ENCODE measurements around the gene MAP7.
"Not testable (repeated sequence)": the region's sequence is repeated elsewhere in the genome, so short reads cannot be mapped to it uniquely, and the experiment has no call there.

The MAP7 gene

DNA sequence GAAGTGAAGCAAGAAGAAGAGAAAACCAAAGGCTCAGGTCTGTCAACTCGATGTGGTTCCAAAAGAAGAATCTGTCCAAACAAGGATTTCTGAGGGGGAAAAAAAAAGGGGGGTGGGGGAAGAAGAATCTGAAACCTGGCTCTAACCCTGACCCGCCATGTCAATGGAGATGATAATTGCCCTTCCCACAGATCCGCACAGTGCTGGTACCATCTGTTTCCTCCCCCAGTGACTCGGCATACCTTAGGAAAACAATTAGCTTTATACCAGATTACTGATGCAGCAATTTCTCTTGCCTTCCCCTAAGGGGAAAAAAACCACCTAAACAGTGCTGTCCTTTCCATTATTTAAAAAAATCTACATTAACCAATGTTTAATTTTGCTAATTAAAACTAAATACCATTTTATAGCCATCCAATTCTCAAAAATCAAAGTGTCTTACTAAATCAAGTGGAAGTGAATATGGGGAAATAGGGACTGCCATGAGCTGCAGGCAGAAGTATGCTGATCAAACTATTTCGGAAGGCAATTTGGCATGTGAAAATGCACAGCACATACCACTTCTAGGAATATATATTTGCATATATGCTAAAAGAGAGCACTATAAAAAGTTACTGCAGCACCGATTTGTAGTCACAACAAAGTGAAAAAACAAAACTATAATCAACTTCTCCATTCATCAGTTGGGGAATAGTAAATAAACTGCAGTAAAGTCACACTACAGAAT lies 46.8 kb downstream of the MAP7 start:
- H3K27ac ChIP-seq = no peak overlapping the region
- no peak for TF ChIP-seq ZFX (IDR thresholded peaks at IDR 0.05)
- TF ChIP-seq, protein P1, sequence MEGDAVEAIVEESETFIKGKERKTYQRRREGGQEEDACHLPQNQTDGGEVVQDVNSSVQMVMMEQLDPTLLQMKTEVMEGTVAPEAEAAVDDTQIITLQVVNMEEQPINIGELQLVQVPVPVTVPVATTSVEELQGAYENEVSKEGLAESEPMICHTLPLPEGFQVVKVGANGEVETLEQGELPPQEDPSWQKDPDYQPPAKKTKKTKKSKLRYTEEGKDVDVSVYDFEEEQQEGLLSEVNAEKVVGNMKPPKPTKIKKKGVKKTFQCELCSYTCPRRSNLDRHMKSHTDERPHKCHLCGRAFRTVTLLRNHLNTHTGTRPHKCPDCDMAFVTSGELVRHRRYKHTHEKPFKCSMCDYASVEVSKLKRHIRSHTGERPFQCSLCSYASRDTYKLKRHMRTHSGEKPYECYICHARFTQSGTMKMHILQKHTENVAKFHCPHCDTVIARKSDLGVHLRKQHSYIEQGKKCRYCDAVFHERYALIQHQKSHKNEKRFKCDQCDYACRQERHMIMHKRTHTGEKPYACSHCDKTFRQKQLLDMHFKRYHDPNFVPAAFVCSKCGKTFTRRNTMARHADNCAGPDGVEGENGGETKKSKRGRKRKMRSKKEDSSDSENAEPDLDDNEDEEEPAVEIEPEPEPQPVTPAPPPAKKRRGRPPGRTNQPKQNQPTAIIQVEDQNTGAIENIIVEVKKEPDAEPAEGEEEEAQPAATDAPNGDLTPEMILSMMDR (conservative IDR thresholded peaks at IDR 0.05) = no peak

- no peak overlapping the region for H3K27ac ChIP-seq
- TF ChIP-seq, protein P1 (conservative IDR thresholded peaks at IDR 0.05) = no peak
- no peak for TF ChIP-seq ZFX (IDR thresholded peaks at IDR 0.05)
Observed at GRCh38 chr6:136502786-136503185, 47.4 kb downstream of the MAP7 start.

DNA sequence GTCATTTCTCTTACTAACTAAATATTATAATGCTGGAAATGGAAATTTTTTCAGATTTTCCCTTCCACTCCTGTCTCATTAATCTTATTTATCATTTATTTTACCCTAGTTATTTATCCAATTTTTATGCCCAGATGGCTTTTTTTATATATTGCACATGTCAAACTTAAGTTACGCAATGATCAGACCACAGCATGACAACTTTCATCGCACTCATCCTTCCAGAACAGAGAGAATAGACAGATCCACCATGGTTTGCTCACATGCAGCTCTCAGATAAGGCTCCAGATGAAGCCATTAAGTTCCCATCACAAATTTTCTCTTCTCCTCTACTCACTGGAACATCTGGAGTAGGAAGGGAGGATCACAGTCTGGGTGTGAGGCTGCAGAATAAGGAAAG lies 48.7 kb downstream of the MAP7 start:
- no peak overlapping the region for H3K27ac ChIP-seq

GRCh38 chr6:136501096-136501495 lies 49.1 kb downstream of the MAP7 start:
- no peak overlapping the region for H3K27ac ChIP-seq
- TF ChIP-seq, protein P1 (conservative IDR thresholded peaks at IDR 0.05) = no peak
- no peak for TF ChIP-seq ZFX (IDR thresholded peaks at IDR 0.05)

More for the DNA sequence above, 48.7 kb downstream of the MAP7 start:
- TF ChIP-seq, protein P1 (conservative IDR thresholded peaks at IDR 0.05) = no peak
- TF ChIP-seq ZFX (IDR thresholded peaks at IDR 0.05) = no peak

GRCh38 chr6:136500414-136500813 lies 49.8 kb downstream of the MAP7 start:
- H3K27ac ChIP-seq = no peak overlapping the region
- TF ChIP-seq ZFX (IDR thresholded peaks at IDR 0.05) = no peak
- TF ChIP-seq, protein P1 (conservative IDR thresholded peaks at IDR 0.05) = no peak

DNA sequence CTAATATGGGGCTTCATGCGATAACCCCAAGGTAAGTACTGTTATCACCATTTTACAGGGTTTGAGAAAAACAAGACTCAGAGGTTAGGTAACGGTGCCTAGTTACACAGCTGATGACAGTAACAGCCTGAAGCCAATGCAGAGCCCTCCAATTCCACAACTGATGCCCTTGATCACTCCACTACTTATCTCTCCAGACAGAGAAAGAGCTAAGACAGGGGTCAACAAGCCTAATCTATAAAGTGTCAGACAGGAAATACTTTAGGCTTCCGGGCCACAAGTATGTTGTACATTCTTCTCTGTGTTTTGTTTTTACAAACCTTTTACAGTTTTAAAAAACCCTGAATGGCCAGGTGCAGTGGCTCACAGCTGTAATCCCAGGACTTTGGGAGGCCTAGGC lies 50.9 kb downstream of the MAP7 start:
- TF ChIP-seq, protein P1 (conservative IDR thresholded peaks at IDR 0.05) = no peak
- TF ChIP-seq ZFX (IDR thresholded peaks at IDR 0.05) = no peak
- no peak overlapping the region for H3K27ac ChIP-seq

- not testable (repeated sequence) for H3K27ac ChIP-seq
Observed at GRCh38 chr6:136496449-136496848, 53.8 kb downstream of the MAP7 start.

- no peak overlapping the region for H3K27ac ChIP-seq
- no peak for TF ChIP-seq ZFX (IDR thresholded peaks at IDR 0.05)
- TF ChIP-seq, protein P1 (conservative IDR thresholded peaks at IDR 0.05) = no peak
Observed at GRCh38 chr6:136494710-136495109, 55.5 kb downstream of the MAP7 start.
